Sigmoid colon (tissue), 4 donors: ENCODE data around the gene MORN5.

Experiments
- EP300 ChIP-seq, 4 donors: sonication (generic); formaldehyde crosslinking; IDR thresholded peaks; one replicate each; pipeline ENCODE4 v1.6.1; 2017; ENCODE audit warnings: antibody characterized with exemption in 4 of 4
- POLR2A ChIP-seq, 2 donors: fragments of 450-650 bp; IDR thresholded peaks; one replicate each; pipeline ENCODE4 v1.6.1; 2016; ENCODE audit warnings: antibody characterized with exemption in 2 of 2, mild to moderate bottlenecking in 2 of 2, moderate library complexity in 2 of 2
- POLR2AphosphoS5 ChIP-seq, 4 donors: sonication (generic); formaldehyde crosslinking; IDR thresholded peaks; one replicate each; pipeline ENCODE4 v1.6.1; 2017; ENCODE audit warnings: antibody characterized with exemption in 4 of 4
- TF ChIP-seq, protein P1 (sequence below), 4 experiments: fragments of 450-650 bp in 3 of 4; fragments of 200-600 bp in 1 of 4; IDR thresholded peaks; one replicate each; pipeline ENCODE4 v1.5.1; 2016 to 2019; ENCODE audit warnings: antibody characterized with exemption in 4 of 4, mild to moderate bottlenecking in 3 of 4, moderate library complexity in 2 of 4

DNA sequence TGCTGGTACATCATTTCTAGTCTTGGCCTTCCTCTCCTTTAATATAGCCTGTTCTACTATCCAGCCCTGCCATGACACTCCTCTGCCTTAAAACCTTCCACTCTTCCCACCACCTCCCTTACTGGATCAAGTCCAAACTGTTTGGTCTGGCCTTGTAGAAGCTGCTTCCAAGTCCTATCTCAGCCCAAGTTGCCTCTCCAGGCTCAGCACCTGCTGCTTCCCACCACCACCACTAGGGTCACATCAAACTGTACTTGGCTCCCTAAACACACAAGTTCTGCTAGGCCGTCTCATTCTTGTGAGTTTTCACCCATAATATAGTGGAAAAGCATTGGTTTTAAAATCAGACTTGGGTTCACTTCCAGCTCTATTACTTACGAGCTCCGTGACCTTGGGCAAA, 1.5 kb upstream of the MORN5 start:
- TF ChIP-seq, protein P1, sequence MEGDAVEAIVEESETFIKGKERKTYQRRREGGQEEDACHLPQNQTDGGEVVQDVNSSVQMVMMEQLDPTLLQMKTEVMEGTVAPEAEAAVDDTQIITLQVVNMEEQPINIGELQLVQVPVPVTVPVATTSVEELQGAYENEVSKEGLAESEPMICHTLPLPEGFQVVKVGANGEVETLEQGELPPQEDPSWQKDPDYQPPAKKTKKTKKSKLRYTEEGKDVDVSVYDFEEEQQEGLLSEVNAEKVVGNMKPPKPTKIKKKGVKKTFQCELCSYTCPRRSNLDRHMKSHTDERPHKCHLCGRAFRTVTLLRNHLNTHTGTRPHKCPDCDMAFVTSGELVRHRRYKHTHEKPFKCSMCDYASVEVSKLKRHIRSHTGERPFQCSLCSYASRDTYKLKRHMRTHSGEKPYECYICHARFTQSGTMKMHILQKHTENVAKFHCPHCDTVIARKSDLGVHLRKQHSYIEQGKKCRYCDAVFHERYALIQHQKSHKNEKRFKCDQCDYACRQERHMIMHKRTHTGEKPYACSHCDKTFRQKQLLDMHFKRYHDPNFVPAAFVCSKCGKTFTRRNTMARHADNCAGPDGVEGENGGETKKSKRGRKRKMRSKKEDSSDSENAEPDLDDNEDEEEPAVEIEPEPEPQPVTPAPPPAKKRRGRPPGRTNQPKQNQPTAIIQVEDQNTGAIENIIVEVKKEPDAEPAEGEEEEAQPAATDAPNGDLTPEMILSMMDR (IDR thresholded peaks at IDR 0.05), result peak in 1 of 4 experiments; percentile 27
- no peak for TF ChIP-seq POLR2AphosphoS5 (IDR thresholded peaks at IDR 0.05)
- TF ChIP-seq POLR2A (IDR thresholded peaks at IDR 0.05), result no peak
- TF ChIP-seq EP300 (IDR thresholded peaks at IDR 0.05), result no peak
